Upper lobe of right lung (tissue), 1 donor: ENCODE data around the gene ALOX5AP. TPM values are rescaled to one million over a fixed set of nuclear protein-coding genes. Genes with fewer than 3 reads are reported as not detected.

Experiments used
- ATAC-seq: fragments of 200-7000 bp; cut with Tn5 transposase; one replicate; pipeline ENCODE4 v1.9.1; 2020; ENCODE audit warnings: mild to moderate bottlenecking, moderate library complexity
- DNase-seq: peaks from one replicate; pipeline ENCODE4 v3.0.0-alpha.2; 2020
- H3K27ac ChIP-seq: fragments of 200-600 bp; one replicate; pipeline ENCODE4 v1.8.0; 2022
- H3K27me3 ChIP-seq: fragments of 200-600 bp; one replicate; pipeline ENCODE4 v1.8.0; 2022; ENCODE audit warnings: mild to moderate bottlenecking
- H3K36me3 ChIP-seq: fragments of 200-600 bp; one replicate; pipeline ENCODE4 v1.8.0; 2022
- H3K4me1 ChIP-seq: fragments of 200-600 bp; one replicate; pipeline ENCODE4 v1.8.0; 2022
- H3K4me3 ChIP-seq: fragments of 200-600 bp; one replicate; pipeline ENCODE4 v1.8.0; 2022; ENCODE audit warnings: mild to moderate bottlenecking
- H3K9me3 ChIP-seq: fragments of 200-600 bp; one replicate; pipeline ENCODE4 v1.8.0; 2022
- intact Hi-C: fragments of 100-400 bp; cut with DNase I; formaldehyde crosslinking; loops from one replicate; pipeline ENCODE4 v1.11.0; 2022
- total RNA-seq: library from RNA; stranded (reverse); fragmentation: NEBNext Ultra II Directional; extraction: Animal tissue kit (Norgen Biotek cat#: 25700); gene quantifications from one replicate; pipeline ENCODE4 v1.2.1, GENCODE V29; 2021
- TF ChIP-seq, protein P1 (sequence below): fragments of 200-600 bp; IDR thresholded peaks from one replicate; pipeline ENCODE4 v1.8.0; 2022; ENCODE audit warnings: antibody characterized with exemption
- donor health status: DM: no; HTN: yes; CAD: no; lungs with severe emphysema.

The ALOX5AP gene
- total RNA-seq, 1 donor from 2014 or later: 195 TPM

- H3K36me3 ChIP-seq: peaks cover 4% of the 10 kb centered on the region
- TF ChIP-seq, protein P1, sequence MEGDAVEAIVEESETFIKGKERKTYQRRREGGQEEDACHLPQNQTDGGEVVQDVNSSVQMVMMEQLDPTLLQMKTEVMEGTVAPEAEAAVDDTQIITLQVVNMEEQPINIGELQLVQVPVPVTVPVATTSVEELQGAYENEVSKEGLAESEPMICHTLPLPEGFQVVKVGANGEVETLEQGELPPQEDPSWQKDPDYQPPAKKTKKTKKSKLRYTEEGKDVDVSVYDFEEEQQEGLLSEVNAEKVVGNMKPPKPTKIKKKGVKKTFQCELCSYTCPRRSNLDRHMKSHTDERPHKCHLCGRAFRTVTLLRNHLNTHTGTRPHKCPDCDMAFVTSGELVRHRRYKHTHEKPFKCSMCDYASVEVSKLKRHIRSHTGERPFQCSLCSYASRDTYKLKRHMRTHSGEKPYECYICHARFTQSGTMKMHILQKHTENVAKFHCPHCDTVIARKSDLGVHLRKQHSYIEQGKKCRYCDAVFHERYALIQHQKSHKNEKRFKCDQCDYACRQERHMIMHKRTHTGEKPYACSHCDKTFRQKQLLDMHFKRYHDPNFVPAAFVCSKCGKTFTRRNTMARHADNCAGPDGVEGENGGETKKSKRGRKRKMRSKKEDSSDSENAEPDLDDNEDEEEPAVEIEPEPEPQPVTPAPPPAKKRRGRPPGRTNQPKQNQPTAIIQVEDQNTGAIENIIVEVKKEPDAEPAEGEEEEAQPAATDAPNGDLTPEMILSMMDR: no peak
- no peak for ATAC-seq
- intact Hi-C loops: no loop called here
- no peak for DNase-seq
- no peak overlapping the region for H3K27ac ChIP-seq
- H3K27me3 ChIP-seq: peaks cover 3% of the 10 kb centered on the region
- H3K4me3 ChIP-seq: no peak overlapping the region
- H3K9me3 ChIP-seq: no peaks in the 10 kb centered on the region
- no peaks in the 10 kb centered on the region for H3K4me1 ChIP-seq
Measured at GRCh38 chr13:30753030-30753616, 17.8 kb downstream of the ALOX5AP start.

DNA sequence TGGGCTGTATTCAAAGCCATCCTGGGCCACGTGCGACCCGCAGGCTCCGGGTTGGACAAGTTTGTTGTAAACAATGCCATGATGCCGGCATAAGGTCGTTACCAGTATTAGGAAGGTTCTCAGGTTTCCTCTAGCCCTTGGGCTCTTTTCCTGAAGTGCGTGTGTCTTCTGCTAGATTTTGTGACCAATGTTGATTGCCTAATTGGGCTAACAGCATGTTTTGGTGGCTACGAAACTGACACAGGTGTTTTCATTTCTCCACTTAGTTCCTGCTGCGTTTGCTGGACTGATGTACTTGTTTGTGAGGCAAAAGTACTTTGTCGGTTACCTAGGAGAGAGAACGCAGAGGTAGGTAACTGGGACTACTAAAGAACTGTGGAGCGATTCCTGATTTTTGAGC, 20.3 kb downstream of the ALOX5AP start:
- TF ChIP-seq, protein P1: no peak
- H3K4me1 ChIP-seq: no peaks in the 10 kb centered on the region
- ATAC-seq (no peak), DNase-seq (no peak)
- intact Hi-C loops: no loop called here
- H3K27ac ChIP-seq: no peak overlapping the region
- peaks cover 3% of the 10 kb centered on the region for H3K27me3 ChIP-seq
- no peaks in the 10 kb centered on the region for H3K9me3 ChIP-seq
- peaks cover 4% of the 10 kb centered on the region for H3K36me3 ChIP-seq
- H3K4me3 ChIP-seq: no peak overlapping the region

GRCh38 chr13:30757026-30757742, 21.8 kb downstream of the ALOX5AP start:
- Histone ChIP-seq H3K27me3 (peaks cover 3% of the 10 kb centered on the region), H3K9me3 (no peaks in the 10 kb centered on the region), H3K27ac (no peak overlapping the region), H3K4me3 (no peak overlapping the region), H3K36me3 (peaks cover 4% of the 10 kb centered on the region), H3K4me1 (no peaks in the 10 kb centered on the region)
- ATAC-seq (no peak), DNase-seq (no peak)
- intact Hi-C loops: no loop called here
- TF ChIP-seq, protein P1: no peak

GRCh38 chr13:30759748-30760147, 24.4 kb downstream of the ALOX5AP start:
- H3K9me3 ChIP-seq: no peaks in the 10 kb centered on the region
- intact Hi-C loops: no loop called here
- TF ChIP-seq, protein P1: no peak
- peaks cover 4% of the 10 kb centered on the region for H3K36me3 ChIP-seq
- ATAC-seq: no peak
- peaks cover 3% of the 10 kb centered on the region for H3K27me3 ChIP-seq
- H3K4me3 ChIP-seq: no peak overlapping the region
- H3K4me1 ChIP-seq: no peaks in the 10 kb centered on the region
- no peak for DNase-seq
- H3K27ac ChIP-seq: no peak overlapping the region

DNA sequence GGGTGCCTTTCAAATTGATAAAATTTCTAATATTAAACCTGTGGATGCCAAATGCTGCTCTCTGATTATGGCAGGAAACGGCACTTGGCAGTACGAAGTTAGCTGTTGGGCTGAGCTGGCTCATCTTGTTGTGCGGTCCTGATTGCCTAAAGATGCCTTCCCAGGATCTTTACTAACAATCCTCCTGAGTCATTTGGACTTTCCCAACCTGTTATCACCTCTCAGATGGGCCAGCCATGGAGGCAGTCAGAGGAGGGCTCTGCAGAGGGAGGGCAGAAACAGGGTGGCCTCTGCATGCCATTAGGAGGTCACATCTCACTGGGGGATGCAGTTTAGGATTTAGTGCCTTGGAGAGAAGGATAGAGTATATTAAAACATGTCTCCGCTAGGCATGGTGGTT, 27.3 kb downstream of the ALOX5AP start:
- Histone ChIP-seq H3K4me1 (no peaks in the 10 kb centered on the region), H3K9me3 (no peaks in the 10 kb centered on the region), H3K36me3 (no peaks in the 10 kb centered on the region), H3K27ac (no peak overlapping the region), H3K4me3 (no peak overlapping the region), H3K27me3 (no peaks in the 10 kb centered on the region)
- TF ChIP-seq, protein P1: no peak
- no peak for ATAC-seq
- intact Hi-C loops: no loop called here
- DNase-seq: no peak
